ENCODE results near the gene TMPO. TPM values are rescaled to one million over a fixed set of nuclear protein-coding genes. Genes with fewer than 3 reads are reported as not detected.
"Not testable (repeated sequence)": the region's sequence is repeated elsewhere in the genome, so short reads cannot be mapped to it uniquely, and the experiment has no call there.

The TMPO gene
- total RNA-seq, 1 donor from 2014 or later, result 83.3 TPM

DNA sequence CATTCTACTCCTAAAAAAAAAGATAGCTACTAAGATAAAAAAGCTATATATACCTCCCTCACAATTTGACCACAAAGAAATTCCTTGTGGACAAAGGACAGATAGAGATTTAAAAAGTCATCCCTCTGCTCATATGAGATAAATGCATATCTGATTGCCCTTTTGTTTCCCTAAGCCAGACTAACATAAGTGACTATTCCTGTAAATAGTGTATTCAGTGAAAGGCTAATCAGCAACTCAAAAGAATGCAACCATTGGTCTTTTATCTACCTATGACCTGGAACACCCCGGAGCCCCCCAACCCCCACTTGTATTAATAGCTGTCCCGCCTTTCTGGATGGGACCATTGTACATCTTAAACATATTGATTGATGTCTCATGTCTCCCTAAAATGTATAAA lies 6.3 kb upstream of the TMPO start:
- DNase-seq (ENCODE audit: low read depth in 2 of 2), result no peak

DNA sequence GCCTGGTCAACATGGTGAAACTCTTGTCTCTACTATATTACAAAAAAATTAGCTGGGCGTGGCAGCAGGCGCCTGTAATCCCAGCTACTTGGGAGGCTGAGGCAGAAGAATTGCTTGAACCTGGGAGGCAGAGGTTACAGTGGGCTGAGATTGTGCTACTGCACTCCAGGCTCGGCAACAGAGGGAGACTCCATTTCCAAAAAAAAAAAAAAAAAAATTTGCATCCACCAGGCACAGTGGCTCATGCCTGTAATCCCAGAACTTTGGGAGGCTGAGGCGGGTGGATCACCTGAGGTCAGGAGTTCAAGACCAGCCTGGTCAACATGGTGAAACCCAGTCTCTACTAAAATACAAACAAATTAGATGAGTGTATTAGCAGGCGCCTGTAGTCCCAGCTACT lies 3.6 kb upstream of the TMPO start:
- not testable (repeated sequence) for DNase-seq (ENCODE audit: low read depth in 2 of 2)

DNA sequence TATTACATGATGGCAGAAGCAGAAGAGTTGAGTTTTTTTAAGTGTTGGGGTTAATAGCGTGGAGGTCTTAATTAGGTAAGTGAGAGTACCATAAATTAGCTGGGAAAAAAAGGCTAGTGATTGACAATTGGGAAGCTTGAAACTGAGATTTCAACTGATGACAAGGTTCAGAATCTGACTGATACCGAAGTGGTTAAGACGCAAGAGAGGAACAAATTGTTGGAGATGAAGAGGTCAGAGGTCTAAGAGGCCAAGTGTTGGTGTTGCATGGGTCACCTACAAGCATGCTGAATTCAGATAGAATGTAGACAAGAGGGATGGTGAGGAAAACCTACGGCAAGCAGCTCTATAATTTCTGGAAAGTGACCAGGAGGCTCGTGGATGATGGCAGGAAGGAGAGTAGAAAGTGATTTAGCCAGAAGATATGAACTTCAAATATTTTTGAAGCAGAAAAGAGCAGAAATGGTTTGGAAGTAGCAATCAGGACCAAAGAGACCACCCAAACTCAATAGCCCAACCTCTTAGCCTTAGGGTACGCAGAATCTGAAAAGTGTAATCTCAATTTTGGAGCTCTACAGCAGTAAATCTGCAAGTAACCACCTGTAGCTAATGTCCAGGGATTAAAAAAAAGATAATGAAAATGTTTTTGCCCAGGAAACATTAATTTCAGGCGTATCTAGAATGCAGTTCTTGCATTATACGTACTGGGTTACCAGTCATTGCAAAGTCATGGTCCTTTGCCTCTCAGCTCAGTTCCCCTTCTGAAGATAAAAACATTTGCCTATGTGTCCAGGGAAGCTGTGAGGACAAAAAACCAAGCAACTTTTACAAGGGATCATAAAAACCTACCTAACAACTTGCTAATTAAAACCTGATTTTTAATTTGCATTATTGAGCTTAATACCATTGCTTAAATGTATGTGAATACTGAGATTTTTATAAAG lies 1.7 kb upstream of the TMPO start:
- DNase-seq (ENCODE audit: low read depth in 2 of 2), result no peak

DNA sequence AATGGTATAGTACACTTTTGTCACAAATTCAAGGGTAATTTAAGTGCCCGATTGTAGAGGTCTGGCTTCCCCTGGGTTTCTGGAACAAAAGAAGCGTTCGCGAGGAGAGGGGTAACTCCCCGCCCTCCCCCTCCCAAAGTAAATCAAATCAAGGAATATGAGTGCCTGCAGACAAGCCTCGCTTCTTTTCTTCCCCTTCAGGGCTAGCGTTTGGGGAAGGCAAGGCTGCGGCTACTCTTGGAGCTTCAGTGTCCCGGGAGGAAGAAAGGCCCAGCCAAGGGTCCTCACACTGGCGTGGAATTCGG lies 456 bp upstream of the TMPO start:
- DNase-seq (ENCODE audit: low read depth in 2 of 2), result no peak

DNA sequence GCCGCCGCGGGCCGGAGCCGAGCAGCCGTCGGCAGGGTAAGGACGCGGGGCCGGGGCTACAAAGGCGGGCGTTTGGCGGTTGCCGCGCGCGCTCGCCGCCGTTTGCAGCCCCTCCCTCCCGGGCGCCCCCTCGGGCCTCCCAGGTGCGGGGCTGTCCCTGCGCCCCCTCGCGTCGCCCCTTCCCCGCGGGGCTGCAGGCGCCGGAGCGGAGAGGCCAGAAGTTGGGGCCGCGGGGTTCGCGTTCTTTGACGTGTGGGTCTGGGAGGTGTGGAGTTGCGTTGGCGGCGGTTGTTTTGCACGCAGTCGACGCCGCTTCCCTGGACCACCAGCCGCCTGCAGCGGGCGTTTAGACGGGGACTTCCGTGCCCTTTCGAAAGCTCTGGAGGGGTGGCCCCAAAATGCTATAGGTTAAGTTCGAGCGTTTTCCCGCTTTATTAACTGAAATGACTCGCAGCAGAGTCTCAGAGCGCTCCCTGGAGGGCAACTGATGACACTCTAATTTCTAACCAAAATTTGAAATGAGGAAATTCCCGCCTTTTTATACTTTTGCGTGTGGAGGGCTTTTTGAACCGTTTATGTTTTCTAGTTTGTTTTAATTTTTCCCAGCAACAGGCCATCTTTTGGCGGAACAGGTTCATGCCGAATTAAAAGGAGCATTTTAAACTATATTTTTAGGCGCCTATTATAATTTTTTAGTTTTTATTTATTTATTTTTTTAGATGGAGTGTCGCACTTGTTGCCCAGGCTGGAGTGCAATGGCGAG lies 902 bp downstream of the TMPO start:
- DNase-seq (ENCODE audit: low read depth in 2 of 2), result peak; percentile 68 to 80

DNA sequence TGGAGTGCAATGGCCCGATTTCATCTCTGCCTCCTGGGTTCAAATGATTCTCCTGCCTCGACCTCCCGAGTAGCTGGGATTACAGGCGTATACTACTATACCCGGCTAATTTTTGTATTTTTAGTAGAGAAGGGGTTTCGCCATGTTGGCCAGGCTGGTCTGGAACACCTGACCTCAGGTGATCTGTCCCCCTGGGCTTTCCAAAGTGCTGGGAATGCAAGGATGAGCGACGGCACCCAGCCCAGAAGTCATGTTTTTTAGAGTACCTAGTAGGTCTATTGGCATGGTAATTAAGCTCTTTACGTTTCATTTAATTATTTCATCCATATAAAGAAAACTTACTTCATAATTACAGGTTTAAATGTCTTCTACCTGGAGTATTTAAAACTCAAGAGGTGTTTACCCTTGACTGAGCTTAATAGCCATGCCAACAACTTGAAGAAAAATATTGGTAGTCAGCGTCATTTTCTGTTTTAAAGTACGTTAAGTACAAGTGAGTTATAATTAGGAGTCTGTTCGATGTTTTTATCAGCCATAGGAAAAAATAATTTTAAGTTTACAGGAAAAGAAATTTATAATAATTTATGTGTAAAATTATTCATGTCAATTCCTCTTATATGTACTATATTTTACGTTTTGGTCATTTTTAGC lies 4.0 kb downstream of the TMPO start:
- DNase-seq (ENCODE audit: low read depth in 2 of 2), result no peak

DNA sequence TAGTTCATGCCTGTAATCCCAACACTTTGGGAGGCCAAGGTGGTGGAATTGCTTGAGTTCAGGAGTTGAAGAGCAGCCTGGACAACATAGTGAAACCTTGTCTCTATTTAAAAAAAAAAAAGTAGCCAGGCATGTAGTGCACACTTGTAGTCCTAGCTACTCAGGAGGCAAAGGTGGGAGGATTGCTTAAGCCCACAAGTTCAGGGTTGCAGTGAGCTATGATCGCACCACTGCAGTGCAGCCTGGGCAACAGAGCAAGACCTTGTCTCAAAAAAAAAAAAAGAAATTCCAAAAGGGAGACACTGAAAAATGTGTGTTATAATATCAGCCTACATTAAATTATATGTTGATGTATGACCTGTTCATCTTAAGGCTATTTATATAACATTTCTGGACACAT lies 14.7 kb downstream of the TMPO start:
- DNase-seq (ENCODE audit: low read depth in 2 of 2), result no peak

DNA sequence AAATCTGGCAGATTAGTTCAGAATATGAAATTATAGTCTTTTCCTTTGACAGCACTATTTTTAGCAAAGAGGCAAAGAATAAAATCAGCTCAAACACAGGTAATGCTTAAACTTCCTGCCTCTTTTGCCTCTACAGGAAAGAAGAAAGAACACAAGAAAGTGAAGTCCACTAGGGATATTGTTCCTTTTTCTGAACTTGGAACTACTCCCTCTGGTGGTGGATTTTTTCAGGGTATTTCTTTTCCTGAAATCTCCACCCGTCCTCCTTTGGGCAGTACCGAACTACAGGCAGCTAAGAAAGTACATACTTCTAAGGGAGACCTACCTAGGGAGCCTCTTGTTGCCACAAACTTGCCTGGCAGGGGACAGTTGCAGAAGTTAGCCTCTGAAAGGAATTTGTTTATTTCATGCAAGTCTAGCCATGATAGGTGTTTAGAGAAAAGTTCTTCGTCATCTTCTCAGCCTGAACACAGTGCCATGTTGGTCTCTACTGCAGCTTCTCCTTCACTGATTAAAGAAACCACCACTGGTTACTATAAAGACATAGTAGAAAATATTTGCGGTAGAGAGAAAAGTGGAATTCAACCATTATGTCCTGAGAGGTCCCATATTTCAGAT lies 17.4 kb downstream of the TMPO start:
- peak in 1 of 2 donors; percentile 56 for DNase-seq (ENCODE audit: low read depth in 2 of 2)

DNA sequence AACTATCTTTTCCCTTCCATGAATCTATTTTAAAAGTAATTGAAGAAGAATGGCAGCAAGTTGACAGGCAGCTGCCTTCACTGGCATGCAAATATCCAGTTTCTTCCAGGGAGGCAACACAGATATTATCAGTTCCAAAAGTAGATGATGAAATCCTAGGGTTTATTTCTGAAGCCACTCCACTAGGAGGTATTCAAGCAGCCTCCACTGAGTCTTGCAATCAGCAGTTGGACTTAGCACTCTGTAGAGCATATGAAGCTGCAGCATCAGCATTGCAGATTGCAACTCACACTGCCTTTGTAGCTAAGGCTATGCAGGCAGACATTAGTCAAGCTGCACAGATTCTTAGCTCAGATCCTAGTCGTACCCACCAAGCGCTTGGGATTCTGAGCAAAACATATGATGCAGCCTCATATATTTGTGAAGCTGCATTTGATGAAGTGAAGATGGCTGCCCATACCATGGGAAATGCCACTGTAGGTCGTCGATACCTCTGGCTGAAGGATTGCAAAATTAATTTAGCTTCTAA lies 18.4 kb downstream of the TMPO start:
- DNase-seq (ENCODE audit: low read depth in 2 of 2), result no peak

DNA sequence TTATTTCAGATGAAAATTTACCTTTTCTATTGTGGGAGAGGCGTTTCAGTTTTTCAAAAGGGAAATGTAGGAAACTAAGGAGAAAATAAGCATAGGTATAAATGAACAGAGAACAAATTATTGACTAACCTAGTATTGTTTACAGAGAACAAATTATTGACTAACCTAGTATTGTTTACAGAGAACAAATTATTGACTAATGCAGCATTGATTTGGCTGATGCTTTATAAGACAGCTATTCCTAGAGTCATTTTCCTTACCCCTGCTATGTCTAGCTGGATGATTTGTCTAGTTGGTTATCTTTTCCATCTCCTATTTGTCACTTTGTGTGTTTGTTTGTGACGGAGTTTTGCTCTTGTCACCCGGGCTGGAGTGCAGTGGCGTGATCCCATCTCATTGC lies 22.6 kb downstream of the TMPO start:
- no peak for DNase-seq (ENCODE audit: low read depth in 2 of 2)

DNA sequence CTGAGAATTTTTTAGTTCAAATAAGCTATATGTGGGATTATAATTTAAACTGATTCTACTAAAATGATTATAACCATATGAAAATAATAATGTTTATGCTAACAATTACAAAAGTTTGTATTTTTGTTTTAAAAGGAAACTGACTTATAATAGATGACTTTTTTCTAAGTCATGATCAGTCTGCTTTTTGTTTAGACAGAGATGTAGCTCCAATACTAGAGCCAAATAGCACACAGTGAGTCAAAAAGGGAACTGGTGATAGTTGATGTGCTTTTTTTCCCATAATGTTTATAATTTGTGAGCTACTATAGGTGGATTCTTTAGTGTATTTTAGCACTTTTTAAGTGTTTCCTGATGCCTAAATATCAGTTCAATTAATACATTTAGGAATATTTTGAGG lies 28.3 kb downstream of the TMPO start:
- no peak for DNase-seq (ENCODE audit: low read depth in 2 of 2)

DNA sequence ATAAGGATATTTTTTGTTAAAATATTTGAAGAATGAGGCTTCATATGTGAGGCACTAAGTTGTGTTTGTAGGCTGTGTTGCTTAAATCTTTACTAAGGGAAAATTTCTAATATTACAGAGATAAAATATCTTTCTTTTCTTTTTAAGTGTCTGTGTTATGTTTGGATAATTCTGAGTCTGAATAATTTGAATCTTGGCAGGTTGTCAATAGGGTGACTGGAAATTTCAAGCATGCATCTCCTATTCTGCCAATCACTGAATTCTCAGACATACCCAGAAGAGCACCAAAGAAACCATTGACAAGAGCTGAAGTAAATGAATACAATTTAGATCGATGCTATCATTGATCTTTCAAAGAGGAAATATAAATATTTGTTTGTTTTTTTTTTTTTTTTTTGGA lies 29.4 kb downstream of the TMPO start:
- no peak for DNase-seq (ENCODE audit: low read depth in 2 of 2)

DNA sequence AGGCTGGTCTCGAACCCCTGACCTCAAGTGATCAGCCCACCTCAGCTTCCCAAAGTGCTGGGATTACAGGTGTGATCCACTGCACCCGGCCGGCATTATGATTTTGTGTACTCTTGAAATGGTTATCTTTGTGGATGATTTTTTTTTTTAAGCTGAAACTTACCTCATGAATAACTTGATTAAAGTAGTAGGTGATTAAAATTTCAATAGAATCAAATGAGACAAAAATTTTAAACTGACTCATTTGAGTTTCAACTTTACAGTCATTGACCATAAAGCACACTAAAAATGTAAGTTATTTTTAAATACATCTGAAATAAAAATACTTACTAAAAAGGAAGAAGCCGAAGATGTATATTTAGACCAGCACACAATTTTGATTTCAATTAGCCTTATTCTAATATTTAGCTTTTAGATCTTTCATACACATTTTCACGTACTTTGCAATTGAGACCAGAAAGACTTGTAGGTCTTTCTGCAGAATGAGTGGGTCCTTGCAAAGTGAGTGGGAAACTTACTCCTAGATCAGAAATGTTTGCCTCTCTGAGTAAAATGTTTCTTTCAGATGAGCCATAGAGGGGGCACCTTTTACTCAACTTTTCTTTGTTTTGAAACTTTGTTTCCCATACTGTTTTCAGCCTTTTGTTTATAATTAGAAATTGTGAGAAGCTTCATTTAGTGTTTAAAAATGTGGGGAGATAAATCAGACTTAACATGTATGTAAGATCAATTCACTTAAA lies 34.2 kb downstream of the TMPO start:
- DNase-seq (ENCODE audit: low read depth in 2 of 2), result no peak

DNA sequence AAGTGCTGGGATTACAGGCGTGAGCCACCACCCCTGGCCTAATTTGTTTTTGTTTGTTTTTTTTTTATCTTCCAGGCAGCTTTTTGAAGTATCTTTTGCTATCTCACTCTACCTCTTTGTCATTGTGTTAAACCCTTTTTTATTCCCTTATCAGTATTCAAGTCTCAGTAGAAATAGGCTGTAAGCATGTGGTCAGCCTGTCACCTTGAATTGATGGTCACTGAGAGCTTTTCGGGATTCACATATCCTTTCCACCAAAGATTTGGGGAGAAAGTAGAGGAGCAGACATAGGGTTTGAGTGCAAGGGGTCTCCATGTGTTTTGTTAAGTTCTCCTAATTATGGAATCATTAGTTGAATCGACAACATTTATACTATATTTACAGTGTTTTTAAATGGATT lies 36.4 kb downstream of the TMPO start:
- no peak for DNase-seq (ENCODE audit: low read depth in 2 of 2)

DNA sequence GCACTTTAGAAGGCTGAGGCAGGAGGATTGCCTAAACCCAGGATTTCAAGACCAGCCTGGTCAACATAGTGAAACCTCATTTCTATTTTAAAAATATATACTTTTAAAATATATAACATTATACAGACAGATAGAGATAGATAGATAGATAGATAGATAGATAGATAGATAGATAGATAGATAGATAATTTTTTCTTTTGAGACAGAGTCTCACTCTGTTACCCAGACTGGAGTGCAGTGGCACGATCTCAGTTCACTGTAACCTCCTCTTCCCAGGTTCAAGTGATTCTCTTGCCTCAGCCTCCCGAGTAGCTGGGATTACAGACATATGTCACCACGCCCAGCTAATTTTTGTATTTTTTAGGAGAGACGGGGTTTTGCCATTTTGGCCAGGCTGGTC lies 42.7 kb downstream of the TMPO start:
- not testable (repeated sequence) for DNase-seq (ENCODE audit: low read depth in 2 of 2)

DNA sequence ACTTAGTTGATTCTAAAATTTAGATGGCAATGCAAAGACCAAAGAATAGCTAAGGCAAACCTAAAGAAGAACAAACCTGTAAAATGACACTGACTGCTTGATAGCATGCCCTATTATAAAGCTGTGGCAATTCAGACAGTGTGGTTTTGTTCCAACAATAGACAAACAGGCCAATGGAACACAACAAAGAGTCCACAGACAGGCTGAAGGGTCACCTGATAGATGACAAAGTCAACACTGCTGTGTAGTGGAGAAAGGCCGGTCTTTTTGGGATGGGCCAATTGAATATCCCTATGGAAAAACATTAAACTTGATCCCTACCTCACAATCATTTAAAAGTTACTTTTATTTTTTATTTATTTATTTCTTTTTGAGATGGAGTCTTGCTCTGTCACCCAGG lies 44.3 kb downstream of the TMPO start:
- no peak for DNase-seq (ENCODE audit: low read depth in 2 of 2)

DNA sequence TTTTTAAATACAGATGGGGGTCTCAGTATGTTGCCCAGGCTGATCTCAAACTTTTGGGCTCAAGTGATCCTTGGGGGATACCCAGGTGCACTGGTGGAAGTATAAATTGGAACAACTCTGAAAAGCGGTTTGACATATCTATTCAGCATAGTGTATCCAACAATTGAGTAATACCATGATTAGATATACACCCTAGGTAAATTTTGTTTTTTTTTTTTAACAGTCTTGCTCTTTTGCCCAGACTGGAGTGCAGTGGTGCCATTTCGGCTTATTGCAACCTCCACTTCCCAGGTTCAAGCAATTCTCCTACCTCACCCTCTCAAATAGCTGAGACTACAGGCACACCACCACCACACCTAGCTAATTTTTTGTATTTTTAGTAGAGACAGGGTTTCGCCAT lies 46.5 kb downstream of the TMPO start:
- DNase-seq (ENCODE audit: low read depth in 2 of 2), result no peak

DNA sequence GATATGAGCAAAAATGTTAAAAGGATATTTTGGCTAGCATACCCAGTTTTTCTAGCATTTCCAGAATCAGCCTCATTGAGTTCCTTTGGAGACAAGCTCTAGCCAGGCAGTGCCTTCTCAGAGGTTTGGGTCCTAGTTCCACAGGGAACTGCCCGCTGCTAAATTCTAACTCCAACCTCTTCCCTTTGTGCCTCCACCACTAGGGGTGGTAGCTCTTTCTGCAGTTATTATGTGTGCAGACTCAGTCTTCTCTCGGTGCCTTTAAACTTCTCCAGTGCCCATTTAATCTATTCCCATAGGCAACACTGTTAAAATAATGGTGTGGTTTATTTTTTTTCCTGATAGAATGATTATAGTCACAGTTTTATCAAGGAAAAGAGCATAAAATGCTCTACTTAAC lies 56.6 kb downstream of the TMPO start:
- DNase-seq (ENCODE audit: low read depth in 2 of 2), result no peak

DNA sequence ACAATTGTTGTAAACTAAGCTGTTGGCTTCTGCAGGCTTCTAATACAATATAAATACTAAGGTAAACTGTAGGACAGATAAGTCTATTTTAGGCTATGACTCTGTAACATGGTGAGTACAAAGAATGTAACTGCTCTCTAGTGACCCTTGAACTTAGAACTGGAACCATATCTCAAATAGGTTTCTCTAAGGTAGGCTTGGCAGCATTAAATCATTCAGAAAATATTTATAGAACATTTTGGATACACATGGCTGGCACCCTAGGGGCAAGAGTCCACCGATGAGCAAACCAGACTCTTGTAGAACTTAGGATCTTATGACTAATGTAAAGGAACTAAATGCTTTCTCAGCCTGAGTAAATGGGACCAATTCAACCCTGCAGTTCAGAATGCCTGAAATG lies 58.7 kb downstream of the TMPO start:
- DNase-seq (ENCODE audit: low read depth in 2 of 2), result no peak

DNA sequence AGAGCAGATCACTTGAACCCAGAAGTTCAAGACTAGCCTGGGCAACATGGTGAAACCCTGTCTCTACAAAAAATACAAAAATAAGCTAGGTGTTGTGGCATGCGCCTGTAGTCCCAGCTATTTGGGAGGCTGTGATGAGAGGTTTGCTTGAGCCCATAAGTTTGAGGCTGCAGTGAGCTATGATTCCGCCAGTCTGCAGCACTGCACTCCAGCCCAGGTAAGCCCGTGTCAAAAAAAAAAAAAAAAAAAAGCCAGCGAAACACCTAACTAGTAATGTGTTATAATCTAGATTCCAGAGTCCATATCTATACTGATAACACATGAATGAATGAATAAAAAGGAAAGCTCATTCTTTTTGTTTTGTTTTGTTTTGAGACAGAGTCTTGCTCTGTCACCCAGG lies 59.6 kb downstream of the TMPO start:
- DNase-seq (ENCODE audit: low read depth in 2 of 2), result no peak

DNA sequence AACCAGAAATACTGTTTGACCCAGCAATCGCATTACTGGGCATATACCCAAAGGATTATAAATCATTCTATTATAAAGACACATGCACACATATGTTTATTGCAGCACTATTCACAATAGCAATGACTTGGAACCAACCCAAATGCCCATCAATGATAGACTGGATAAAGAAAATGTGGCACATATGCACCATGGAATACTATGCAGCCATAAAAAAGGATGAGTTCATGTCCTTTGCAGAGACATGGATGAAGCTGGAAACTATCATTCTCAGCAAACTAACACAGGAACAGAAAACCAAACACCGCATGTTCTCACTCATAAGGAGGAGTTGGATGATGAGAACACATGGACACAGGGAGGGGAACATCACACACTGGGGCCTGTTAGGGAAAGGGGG lies 61.4 kb downstream of the TMPO start:
- DNase-seq (ENCODE audit: low read depth in 2 of 2), result not testable (repeated sequence)
